Subcutaneous adipose tissue (tissue), 4 donors: Measurements from ENCODE around the gene XPR1. TPM values are rescaled to one million over a fixed set of nuclear protein-coding genes. Genes with fewer than 3 reads are reported as not detected.

Source experiments
- CTCF ChIP-seq: fragments of 450-650 bp; IDR thresholded peaks from one replicate; pipeline ENCODE4 v1.5.1; 2016; ENCODE audit warnings: low read depth, mild to moderate bottlenecking, control low read depth, antibody characterized with exemption, moderate library complexity
- total RNA-seq, 4 donors: library from RNA; depleted of rRNA; stranded (reverse); fragments of >200 nt; gene quantifications; one replicate each; pipeline ENCODE4 v1.1.0, GENCODE V29; 2016

The XPR1 gene
- total RNA-seq, 4 donors from 2014 or later, result 15.0 to 40.6 (median 20.7) TPM

- TF ChIP-seq CTCF, result no peak
These were observed 173.5 kb downstream of the XPR1 start for GRCh38 chr1:180805316-180805715.

- no peak for TF ChIP-seq CTCF
These were observed 179.5 kb downstream of the XPR1 start for GRCh38 chr1:180811298-180811697.

GRCh38 chr1:180811886-180812285, 180.1 kb downstream of the XPR1 start:
- no peak for TF ChIP-seq CTCF

GRCh38 chr1:180814258-180814657, 182.4 kb downstream of the XPR1 start:
- no peak for TF ChIP-seq CTCF

- no peak for TF ChIP-seq CTCF
These were observed 183.4 kb downstream of the XPR1 start for GRCh38 chr1:180815188-180815587.

- no peak for TF ChIP-seq CTCF
These were observed 184.3 kb downstream of the XPR1 start for GRCh38 chr1:180816132-180816531.

- no peak for TF ChIP-seq CTCF
These were observed 190.1 kb downstream of the XPR1 start for GRCh38 chr1:180821970-180822369.
